GM10248 (cell line): ENCODE results near the gene MVD.

ENCODE experiments used
- CTCF ChIA-PET: fragments of 300-600 bp; sonication (Branson Sonifier 250); formaldehyde crosslinking; extraction: SDS; loops from one replicate; lab custom pipeline; 2021; ENCODE audit warnings: antibody characterized with exemption; lab: Yijun Ruan, JAX
- POLR2A ChIA-PET: fragments of 350-650 bp; sonication (Branson Sonifier 250); formaldehyde crosslinking; extraction: SDS; loops from one replicate; lab custom pipeline; 2020; ENCODE audit warnings: antibody characterized with exemption; lab: Yijun Ruan, JAX
- DNase-seq: peaks from one replicate; pipeline ENCODE4 v3.0.0; 2012; ENCODE audit errors: extremely low spot score
- TF ChIP-seq, protein P1 (sequence below): IDR thresholded peaks from 2 replicates; pipeline ENCODE4 v1.5.1; 2012; ENCODE audit warnings: mild to moderate bottlenecking, low read depth; ENCODE audit errors: extremely low read depth, missing control alignments, control extremely low read depth

Gene MVD

DNA sequence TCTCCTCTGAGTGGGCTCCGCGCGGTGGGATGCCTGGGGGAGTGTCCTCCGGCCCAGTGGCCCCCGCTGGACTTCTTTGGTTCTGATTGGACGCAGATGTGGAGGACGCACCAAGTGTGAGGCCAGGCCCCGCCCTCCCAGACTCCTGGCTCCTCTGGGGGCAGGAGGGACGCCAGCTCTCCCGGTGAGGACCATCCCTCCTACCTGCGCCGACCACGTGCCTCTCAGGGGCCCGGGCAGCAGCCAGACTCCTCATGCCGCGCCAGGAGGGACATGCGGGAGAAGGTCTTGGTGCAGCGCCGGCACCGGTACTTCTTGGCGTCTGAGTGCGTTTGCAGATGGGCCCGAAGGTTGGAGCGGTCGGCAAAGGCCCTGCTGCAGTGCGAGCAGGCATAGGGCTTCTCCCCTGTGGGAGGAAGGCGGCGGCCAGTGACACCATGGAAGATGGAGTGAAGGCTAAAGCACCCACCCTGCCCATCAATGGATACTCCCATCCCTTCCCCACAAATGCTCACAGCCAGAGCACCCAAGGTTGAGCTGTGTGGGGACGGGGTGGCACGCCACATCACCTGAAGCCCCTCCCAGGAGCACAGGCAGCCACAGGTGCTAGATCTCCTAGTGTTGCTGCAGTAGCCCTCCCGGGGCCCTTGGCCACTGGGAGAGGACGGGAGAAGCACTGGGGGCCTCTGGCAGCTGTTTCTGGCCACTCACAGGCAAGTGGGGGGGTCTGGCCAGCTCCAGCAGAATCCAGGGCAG is 15.5 kb upstream of the MVD start:
- TF ChIP-seq, protein P1, sequence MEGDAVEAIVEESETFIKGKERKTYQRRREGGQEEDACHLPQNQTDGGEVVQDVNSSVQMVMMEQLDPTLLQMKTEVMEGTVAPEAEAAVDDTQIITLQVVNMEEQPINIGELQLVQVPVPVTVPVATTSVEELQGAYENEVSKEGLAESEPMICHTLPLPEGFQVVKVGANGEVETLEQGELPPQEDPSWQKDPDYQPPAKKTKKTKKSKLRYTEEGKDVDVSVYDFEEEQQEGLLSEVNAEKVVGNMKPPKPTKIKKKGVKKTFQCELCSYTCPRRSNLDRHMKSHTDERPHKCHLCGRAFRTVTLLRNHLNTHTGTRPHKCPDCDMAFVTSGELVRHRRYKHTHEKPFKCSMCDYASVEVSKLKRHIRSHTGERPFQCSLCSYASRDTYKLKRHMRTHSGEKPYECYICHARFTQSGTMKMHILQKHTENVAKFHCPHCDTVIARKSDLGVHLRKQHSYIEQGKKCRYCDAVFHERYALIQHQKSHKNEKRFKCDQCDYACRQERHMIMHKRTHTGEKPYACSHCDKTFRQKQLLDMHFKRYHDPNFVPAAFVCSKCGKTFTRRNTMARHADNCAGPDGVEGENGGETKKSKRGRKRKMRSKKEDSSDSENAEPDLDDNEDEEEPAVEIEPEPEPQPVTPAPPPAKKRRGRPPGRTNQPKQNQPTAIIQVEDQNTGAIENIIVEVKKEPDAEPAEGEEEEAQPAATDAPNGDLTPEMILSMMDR: no peak
- no peak for DNase-seq
- POLR2A ChIA-PET: no interaction called here
- CTCF ChIA-PET: no interaction called here

DNA sequence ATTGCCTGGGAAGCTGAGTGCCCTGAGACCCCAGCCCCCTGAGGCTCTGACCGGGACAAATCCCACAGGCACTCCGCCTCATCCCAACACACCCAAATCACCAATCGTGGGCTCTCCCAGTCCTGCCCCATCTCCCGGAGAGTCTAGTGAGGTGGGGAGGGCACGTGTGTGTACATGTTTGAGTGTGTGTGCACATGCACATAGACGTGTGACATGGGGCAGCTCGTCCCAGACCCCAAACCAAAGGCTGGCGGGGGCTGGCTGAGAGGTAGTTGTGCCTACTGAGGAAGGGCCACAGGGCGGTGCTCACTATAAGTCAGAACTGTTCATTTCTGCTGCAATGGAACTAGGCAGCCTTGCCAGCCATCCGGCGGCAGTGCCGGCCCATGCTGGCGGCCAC is 14.8 kb upstream of the MVD start:
- POLR2A ChIA-PET: no interaction called here
- CTCF ChIA-PET: interaction anchor here (1.0 kb wide), 1 partner anchor 60 kb away, joined by 3 read pairs; no protein-coding TSS in a partner anchor
- DNase-seq: no peak
- TF ChIP-seq, protein P1: no peak

DNA sequence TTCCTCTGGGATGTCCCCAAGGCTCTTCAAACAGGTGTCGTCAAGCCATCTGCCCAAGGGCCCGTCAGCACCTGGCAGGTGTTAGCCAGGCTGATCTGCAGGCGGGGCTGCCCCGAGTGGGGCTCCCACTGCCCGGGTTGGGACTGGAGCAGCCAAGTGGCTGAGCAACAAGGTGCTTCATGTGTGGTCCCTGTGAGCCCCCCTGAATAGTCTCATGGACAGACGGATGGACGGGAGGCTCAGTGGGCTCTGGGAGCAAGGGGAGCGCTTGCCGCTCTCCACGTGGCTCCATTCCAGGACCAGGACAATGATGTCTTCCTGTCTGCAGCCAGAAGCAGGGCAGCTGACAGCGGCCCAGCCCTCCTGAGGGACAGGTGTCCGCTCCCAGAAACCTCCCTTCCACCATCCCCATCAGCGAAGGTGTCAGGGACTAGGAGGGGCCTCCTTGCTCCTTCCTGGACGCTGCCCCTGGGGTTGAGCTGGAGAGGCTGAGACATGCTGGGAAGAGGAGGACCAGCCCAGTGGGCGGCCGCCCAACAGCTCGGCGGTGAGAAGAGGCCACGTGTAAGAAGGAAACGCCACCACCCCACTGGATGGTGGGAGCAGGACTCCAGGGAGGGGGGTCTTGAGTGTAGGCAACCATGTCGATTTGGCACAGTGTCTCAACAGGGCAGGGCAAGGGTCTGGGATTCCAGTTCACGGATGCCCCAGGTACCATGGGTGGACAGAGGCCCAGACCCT is 13.8 kb upstream of the MVD start:
- DNase-seq: no peak
- TF ChIP-seq, protein P1: no peak
- ChIA-PET POLR2A (no interaction called here), CTCF (interaction anchor here (1.0 kb wide), 1 partner anchor 61 kb away, joined by 3 read pairs; no protein-coding TSS in a partner anchor)

DNA sequence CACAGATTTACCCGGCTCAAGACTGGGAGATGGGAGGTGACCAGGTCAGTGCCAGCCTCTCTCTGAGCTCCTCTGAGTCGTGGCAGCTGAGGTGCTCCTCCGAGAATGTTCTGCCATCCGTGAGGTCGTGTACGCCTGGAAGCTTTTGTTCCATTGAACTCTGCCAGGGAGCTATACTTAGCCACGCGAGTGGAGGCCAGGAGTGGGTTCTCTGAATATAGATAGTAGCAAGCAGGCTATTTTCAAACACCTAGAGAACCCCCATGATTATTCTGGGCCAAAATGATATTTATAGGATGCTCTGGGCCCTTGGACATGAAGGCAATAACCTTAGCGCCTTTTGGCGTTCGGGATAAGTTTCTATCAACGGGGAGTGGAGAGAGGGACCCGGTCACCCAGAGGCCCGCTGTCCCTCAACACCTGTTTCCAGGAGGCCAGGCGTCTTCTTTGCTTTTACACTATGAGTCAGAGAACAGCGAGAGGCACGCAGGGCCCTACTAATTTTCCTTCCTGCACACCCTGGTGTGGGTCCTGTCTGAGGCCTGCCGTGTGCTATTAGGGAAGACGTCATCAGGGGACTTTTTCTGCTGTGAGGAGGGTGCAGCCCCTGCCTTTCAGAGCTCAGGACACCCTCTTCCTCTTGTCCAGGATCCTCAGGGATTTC is 11.0 kb upstream of the MVD start:
- DNase-seq: peak; percentile 75
- POLR2A ChIA-PET: interaction anchor here (0.6 to 0.9 kb wide), 2 partner anchors 20 to 37 kb away, joined by 3 to 4 read pairs; no protein-coding TSS in a partner anchor
- CTCF ChIA-PET: interaction anchor here (1.0 to 1.4 kb wide), 5 partner anchors 9 to 493 kb away, joined by 3 to 4 read pairs (median 3); no protein-coding TSS in a partner anchor
- TF ChIP-seq, protein P1: no peak

DNA sequence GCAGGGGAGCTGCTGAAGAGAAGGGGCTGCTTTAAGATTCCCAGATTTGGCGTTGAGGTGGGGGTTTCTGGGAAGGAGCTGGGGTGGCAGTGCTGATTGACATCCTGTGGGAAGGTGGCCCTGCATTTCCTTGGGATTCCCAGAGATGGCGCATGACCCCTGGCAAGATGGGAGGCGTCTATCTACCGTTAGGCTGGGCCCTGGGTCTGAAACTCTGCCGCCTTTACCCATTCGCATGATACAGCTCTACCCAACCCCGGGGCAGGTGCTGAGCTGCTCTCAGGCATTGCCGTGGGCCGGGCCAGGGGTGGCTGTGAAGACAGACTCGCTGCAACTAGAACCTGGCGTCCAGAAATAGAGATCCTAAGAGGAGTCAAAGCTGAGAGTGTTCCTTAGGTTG is 9.9 kb upstream of the MVD start:
- POLR2A ChIA-PET: no interaction called here
- TF ChIP-seq, protein P1: no peak
- CTCF ChIA-PET: interaction anchor here (1.3 to 1.9 kb wide), 3 partner anchors 9 to 31 kb away, joined by 5 to 9 read pairs (median 6); partner anchors contain the start of gene MVD
- no peak for DNase-seq

DNA sequence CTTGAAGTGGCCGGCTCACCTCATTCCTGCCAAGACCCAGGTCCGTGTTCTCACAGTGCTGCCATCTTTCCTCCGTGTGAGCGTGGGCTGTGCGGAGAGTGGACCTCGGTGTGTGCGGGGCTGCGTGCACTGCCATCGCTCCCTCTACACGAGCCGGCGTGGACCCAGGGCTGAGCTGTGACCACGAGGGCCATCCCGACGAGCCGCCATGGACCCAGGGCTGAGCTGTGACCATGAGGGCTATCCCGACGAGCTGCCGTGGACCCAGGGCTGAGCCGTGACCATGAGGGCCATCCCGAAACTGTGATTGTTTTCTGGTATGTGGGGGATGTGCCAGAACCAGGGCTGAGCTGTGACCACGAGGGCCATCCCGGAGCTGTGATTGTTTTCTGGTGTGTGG is 8.9 kb upstream of the MVD start:
- ChIA-PET CTCF (interaction anchor here (1.0 to 1.9 kb wide), 3 partner anchors 8 to 15 kb away, joined by 3 to 9 read pairs (median 5); partner anchors contain the start of gene MVD), POLR2A (no interaction called here)
- DNase-seq: no peak
- TF ChIP-seq, protein P1: no peak
